Measurements from ENCODE around the gene LTB.
A peak's percentile ranks its signal among the peaks of the same experiment; 100 is the strongest.

The LTB gene

GRCh38 chr6:31582230-31582643 is at the start of gene LTB:
LTB (minus strand) TSS chr6:31582424; CDS start chr6:31582417, 7 bp downstream.
- no peak for DNase-seq

- DNase-seq, result no peak
These were observed 49.6 kb upstream of the LTB start for GRCh38 chr6:31631681-31632278.

GRCh38 chr6:31631209-31631608 is 49.0 kb upstream of the LTB start:
- no peak for DNase-seq

- DNase-seq, result no peak
These were observed 48.1 kb upstream of the LTB start for GRCh38 chr6:31630177-31630934.

- DNase-seq, result no peak
These were observed 46.8 kb upstream of the LTB start for GRCh38 chr6:31629014-31629413.

GRCh38 chr6:31627690-31628287 is 45.6 kb upstream of the LTB start:
- DNase-seq, result no peak

GRCh38 chr6:31626952-31627351 is 44.7 kb upstream of the LTB start:
- no peak for DNase-seq

- DNase-seq, result no peak
These were observed 41.8 kb upstream of the LTB start for GRCh38 chr6:31624070-31624469.

GRCh38 chr6:31622684-31623091 is 40.5 kb upstream of the LTB start:
- no peak for DNase-seq

- DNase-seq, result no peak
These were observed 39.8 kb upstream of the LTB start for GRCh38 chr6:31621991-31622390.

- DNase-seq, result no peak
These were observed 39.2 kb upstream of the LTB start for GRCh38 chr6:31621320-31621939.

- DNase-seq, result peak; percentile 81
These were observed 38.5 kb upstream of the LTB start, which contains the start of gene PRRC2A for GRCh38 chr6:31620586-31621319. PRRC2A (plus strand) TSS chr6:31620715; CDS start chr6:31622790, 2,075 bp downstream.

- peak; percentile 98 for DNase-seq
These were observed 37.8 kb upstream of the LTB start for GRCh38 chr6:31619805-31620585.

- no peak for DNase-seq
These were observed 34.8 kb upstream of the LTB start for GRCh38 chr6:31617010-31617409.

GRCh38 chr6:31615748-31616147 is 33.5 kb upstream of the LTB start:
- DNase-seq, result no peak

- peak; percentile 16 for DNase-seq
These were observed 32.7 kb upstream of the LTB start, which contains the start of gene AIF1 for GRCh38 chr6:31614684-31615578. AIF1 (plus strand) TSS chr6:31615234; CDS start chr6:31615330, 96 bp downstream.

- DNase-seq, result peak; percentile 13
These were observed 31.9 kb upstream of the LTB start for GRCh38 chr6:31614075-31614619.

GRCh38 chr6:31610968-31611367 is 28.7 kb upstream of the LTB start:
- no peak for DNase-seq

- no peak for DNase-seq
These were observed 27.5 kb upstream of the LTB start for GRCh38 chr6:31609519-31610406.
